HUES6 (cell line): Measurements from ENCODE around the gene TASOR2.

Source experiments
- H3K27ac ChIP-seq: 2 replicates; pipeline ENCODE4 v1.7.0; 2013; ENCODE audit warnings: low read depth, mild to moderate bottlenecking, low read length, inconsistent platforms
- H3K27me3 ChIP-seq: 2 replicates; pipeline ENCODE4 v1.6.1; 2013; ENCODE audit warnings: low read length; ENCODE audit not compliant: control insufficient read depth, insufficient read depth
- H3K36me3 ChIP-seq: 2 replicates; pipeline ENCODE4 v1.6.1; 2013; ENCODE audit warnings: low read length; ENCODE audit not compliant: control insufficient read depth, insufficient read depth
- H3K4me1 ChIP-seq: 2 replicates; pipeline ENCODE4 v1.6.1; 2013; ENCODE audit warnings: low read length; ENCODE audit not compliant: control insufficient read depth, insufficient read depth
- H3K4me3 ChIP-seq: 2 replicates; pipeline ENCODE4 v1.5.1; 2013; ENCODE audit warnings: low read depth, low read length
- H3K9ac ChIP-seq: one replicate; pipeline ENCODE4 v1.6.1; 2013; ENCODE audit warnings: mild to moderate bottlenecking, low read length
- H3K9me3 ChIP-seq: 2 replicates; pipeline ENCODE4 v1.6.1; 2013; ENCODE audit warnings: low read depth, low read length; ENCODE audit not compliant: control insufficient read depth, insufficient read depth

Gene TASOR2

GRCh38 chr10:5723692-5724091 lies 39.1 kb downstream of the TASOR2 start:
- Histone ChIP-seq H3K9ac (no peak overlapping the region), H3K27me3 (no peaks in the 10 kb centered on the region), H3K4me3 (no peak overlapping the region), H3K4me1 (no peaks in the 10 kb centered on the region), H3K27ac (no peak overlapping the region), H3K9me3 (no peaks in the 10 kb centered on the region), H3K36me3 (peaks cover 39% of the 10 kb centered on the region)

DNA sequence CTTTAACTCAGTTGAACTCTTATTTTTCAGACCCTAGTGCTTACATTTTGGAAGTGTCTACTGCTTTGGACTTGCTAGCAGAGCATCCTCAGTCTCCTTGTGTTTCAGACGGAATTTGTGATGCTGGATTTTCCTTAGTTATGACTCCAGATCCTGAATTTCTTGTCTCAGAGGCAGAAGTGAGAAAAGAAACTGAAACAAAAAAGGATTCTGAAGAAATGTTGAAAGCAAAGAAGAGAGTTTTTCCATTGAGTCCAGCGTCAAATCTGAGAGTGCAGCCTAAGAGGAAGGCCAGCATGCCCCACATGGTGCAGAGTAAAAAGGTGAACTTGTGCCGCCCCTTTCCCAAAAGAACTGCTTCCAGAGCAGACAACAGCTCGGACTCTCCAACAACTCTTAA lies 46.1 kb downstream of the TASOR2 start:
- peaks cover 61% of the 10 kb centered on the region for H3K36me3 ChIP-seq
- no peaks in the 10 kb centered on the region for H3K27me3 ChIP-seq
- H3K9me3 ChIP-seq = no peaks in the 10 kb centered on the region
- H3K9ac ChIP-seq = no peak overlapping the region
- H3K4me3 ChIP-seq = no peak overlapping the region
- H3K4me1 ChIP-seq = no peaks in the 10 kb centered on the region
- no peak overlapping the region for H3K27ac ChIP-seq

DNA sequence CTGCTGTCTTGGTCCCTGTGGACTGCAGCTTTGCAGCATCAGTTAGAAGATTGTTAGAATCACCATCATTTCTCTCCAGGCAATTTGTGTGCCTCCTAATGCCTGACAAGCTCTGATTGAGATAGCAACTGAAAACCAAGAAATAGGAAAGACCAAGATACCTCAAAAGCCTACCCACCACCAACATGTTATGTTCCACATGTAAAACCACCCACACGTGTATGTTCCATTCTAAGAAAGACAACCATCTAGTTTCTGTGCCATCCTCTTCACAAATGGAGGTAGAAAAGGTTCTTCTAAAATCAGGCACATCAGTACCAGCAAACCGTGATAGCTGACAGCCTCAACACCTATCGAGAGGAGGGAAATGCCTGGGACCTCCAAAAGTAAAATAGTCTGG lies 46.9 kb downstream of the TASOR2 start:
- peaks cover 60% of the 10 kb centered on the region for H3K36me3 ChIP-seq
- no peaks in the 10 kb centered on the region for H3K4me1 ChIP-seq
- H3K27ac ChIP-seq = no peak overlapping the region
- no peaks in the 10 kb centered on the region for H3K9me3 ChIP-seq
- no peaks in the 10 kb centered on the region for H3K27me3 ChIP-seq
- no peak overlapping the region for H3K9ac ChIP-seq
- H3K4me3 ChIP-seq = no peak overlapping the region

- no peak overlapping the region for H3K27ac ChIP-seq
- no peak overlapping the region for H3K9ac ChIP-seq
- no peaks in the 10 kb centered on the region for H3K27me3 ChIP-seq
- peaks cover 57% of the 10 kb centered on the region for H3K36me3 ChIP-seq
- no peaks in the 10 kb centered on the region for H3K4me1 ChIP-seq
- H3K4me3 ChIP-seq = no peak overlapping the region
- no peaks in the 10 kb centered on the region for H3K9me3 ChIP-seq
Measured at GRCh38 chr10:5732141-5732540, 47.5 kb downstream of the TASOR2 start.
